NT2/D1 (cell line): ENCODE measurements around the gene SMAD9.

Experiments used
- SUZ12 ChIP-seq: IDR thresholded peaks from 2 replicates; pipeline ENCODE4 v1.6.1; 2011; ENCODE audit not compliant: insufficient read length, insufficient read depth; ENCODE audit errors: extremely low read depth
- YY1 ChIP-seq: IDR thresholded peaks from 2 replicates; pipeline ENCODE4 v1.6.1; 2011; ENCODE audit not compliant: insufficient read length, insufficient read depth
- ZNF274 ChIP-seq: IDR thresholded peaks from 2 replicates; pipeline ENCODE4 v1.6.1; 2011; ENCODE audit warnings: mild to moderate bottlenecking, low read depth, low read length

GRCh38 chr13:36840718-36841250 is 79.3 kb downstream of the SMAD9 start:
- TF ChIP-seq ZNF274 = no peak
- no peak for TF ChIP-seq YY1
- no peak for TF ChIP-seq SUZ12
